Measurements from ENCODE around the gene FCAMR. TPM values are rescaled to one million over a fixed set of nuclear protein-coding genes. Genes with fewer than 3 reads are reported as not detected.

FCAMR gene
- total RNA-seq, 1 donor from 2014 or later: not detected

DNA sequence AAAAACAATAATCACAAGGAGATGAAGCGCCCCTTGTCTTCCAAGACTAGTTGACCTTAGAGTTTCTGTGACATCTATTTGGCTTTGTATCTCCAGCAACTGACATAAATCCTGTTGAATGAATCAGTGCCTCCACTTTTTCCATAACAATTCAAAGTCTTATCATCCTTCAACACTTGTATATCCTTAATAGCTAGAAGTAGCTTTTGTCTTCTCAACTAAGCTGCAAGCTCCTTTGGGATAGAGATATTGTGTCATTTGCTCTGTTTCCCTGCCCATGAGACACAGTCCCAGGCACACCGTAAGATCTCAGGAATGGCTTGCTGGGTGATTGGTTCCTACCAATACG is 29.7 kb downstream of the FCAMR start:
- no peaks in the 10 kb centered on the region for H3K4me1 Mint-ChIP-seq (ENCODE audit: low read depth, unreplicated experiment)
- H3K9me3 ChIP-seq (ENCODE audit: insufficient read depth, low read depth, low read length): no peaks in the 10 kb centered on the region

DNA sequence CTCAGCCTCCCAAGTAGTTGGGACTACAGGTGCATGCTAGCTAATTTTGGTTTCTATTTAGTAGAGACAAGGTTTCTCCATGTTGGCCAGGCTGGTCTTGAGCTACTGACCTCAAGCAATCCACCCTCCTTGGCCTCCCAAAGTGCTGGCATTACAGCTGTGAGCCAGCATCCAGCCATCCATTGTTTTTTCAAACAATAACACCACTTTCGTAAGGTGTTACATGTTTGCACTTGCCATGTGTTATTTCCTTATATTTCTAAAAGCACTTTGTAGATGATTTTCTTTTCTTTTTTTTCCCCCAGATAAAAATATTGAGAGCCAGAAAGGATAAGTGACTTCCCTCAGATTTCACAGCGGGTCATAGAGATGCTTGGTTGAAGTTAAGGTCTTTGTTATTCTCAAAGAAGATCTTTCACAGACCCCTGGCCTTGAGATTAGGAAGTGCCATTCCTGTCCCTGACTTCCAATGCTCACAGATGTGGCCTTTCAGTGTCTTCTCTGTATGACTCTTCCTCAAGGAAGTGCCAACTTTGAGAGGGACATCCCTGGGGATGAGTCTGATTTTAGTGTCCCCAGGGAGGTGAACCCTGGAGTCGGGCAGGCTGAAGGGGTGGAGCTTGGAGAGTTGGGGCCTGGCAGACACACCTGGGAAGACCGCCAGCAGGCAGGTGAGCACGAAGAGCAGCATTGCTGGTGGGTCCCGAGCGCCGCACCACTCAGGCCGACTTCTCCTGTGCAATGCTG is 30.2 kb downstream of the FCAMR start:
- H3K4me3 Mint-ChIP-seq (ENCODE audit: unreplicated experiment): no peak overlapping the region
- H3K79me2 ChIP-seq (ENCODE audit: insufficient read depth, low read length): no peaks in the 10 kb centered on the region
- H3K9me3 Mint-ChIP-seq (ENCODE audit: unreplicated experiment): peaks cover 1% of the 10 kb centered on the region
- FAIRE-seq (no peak), DNase-seq (ENCODE audit: low read depth) (no peak)
- H2AFZ ChIP-seq (ENCODE audit: low read depth, low read length): no peak overlapping the region
- no peak overlapping the region for H3K9ac ChIP-seq (ENCODE audit: low read length)
- H3K4me1 Mint-ChIP-seq (ENCODE audit: low read depth, unreplicated experiment): no peaks in the 10 kb centered on the region
- no peak overlapping the region for H3K27ac ChIP-seq (ENCODE audit: low read depth, low read length)
- no peaks in the 10 kb centered on the region for H3K36me3 Mint-ChIP-seq (ENCODE audit: low read depth, unreplicated experiment)
- no peak overlapping the region for H3K4me2 ChIP-seq (ENCODE audit: low read length)
- H3K36me3 ChIP-seq (ENCODE audit: insufficient read depth, low read length): no peaks in the 10 kb centered on the region
- H3K9me3 ChIP-seq (ENCODE audit: insufficient read depth, low read depth, low read length): no peaks in the 10 kb centered on the region
- no peaks in the 10 kb centered on the region for H3K4me1 ChIP-seq (ENCODE audit: insufficient read depth, low read length)
- H3K27ac Mint-ChIP-seq (ENCODE audit: unreplicated experiment): no peak overlapping the region
- no peaks in the 10 kb centered on the region for H4K20me1 ChIP-seq (ENCODE audit: insufficient read depth, low read length)
- no peak overlapping the region for H3K4me3 ChIP-seq (ENCODE audit: insufficient read depth, low read depth, low read length)
- H3K27me3 Mint-ChIP-seq (ENCODE audit: low read depth, unreplicated experiment): peaks cover 55% of the 10 kb centered on the region
- H3K27me3 ChIP-seq (ENCODE audit: insufficient read depth, low read length): peaks cover 12% of the 10 kb centered on the region
- TF ChIP-seq EZH2 (IDR thresholded peaks at IDR 0.05; ENCODE audit: insufficient read depth, low read length) (no peak), CTCF (IDR thresholded peaks at IDR 0.05; ENCODE audit: insufficient read depth, low read depth, low read length) (no peak)

More for the DNA sequence above, 29.7 kb downstream of the FCAMR start:
- peaks cover 17% of the 10 kb centered on the region for H3K27me3 ChIP-seq (ENCODE audit: insufficient read depth, low read length)
- no peak overlapping the region for H3K9ac ChIP-seq (ENCODE audit: low read length)
- Mint-ChIP-seq H3K4me3 (ENCODE audit: unreplicated experiment) (no peak overlapping the region), H3K27ac (ENCODE audit: unreplicated experiment) (no peak overlapping the region), H3K36me3 (ENCODE audit: low read depth, unreplicated experiment) (no peaks in the 10 kb centered on the region), H3K9me3 (ENCODE audit: unreplicated experiment) (peaks cover 3% of the 10 kb centered on the region), H3K27me3 (ENCODE audit: low read depth, unreplicated experiment) (peaks cover 60% of the 10 kb centered on the region)
- no peaks in the 10 kb centered on the region for H3K36me3 ChIP-seq (ENCODE audit: insufficient read depth, low read length)
- H3K4me2 ChIP-seq (ENCODE audit: low read length): no peak overlapping the region
- H4K20me1 ChIP-seq (ENCODE audit: insufficient read depth, low read length): no peaks in the 10 kb centered on the region
- no peaks in the 10 kb centered on the region for H3K4me1 ChIP-seq (ENCODE audit: insufficient read depth, low read length)
- FAIRE-seq: no peak
- TF ChIP-seq CTCF (IDR thresholded peaks at IDR 0.05; ENCODE audit: insufficient read depth, low read depth, low read length) (no peak), EZH2 (IDR thresholded peaks at IDR 0.05; ENCODE audit: insufficient read depth, low read length) (no peak)
- no peak overlapping the region for H3K4me3 ChIP-seq (ENCODE audit: insufficient read depth, low read depth, low read length)
- H3K79me2 ChIP-seq (ENCODE audit: insufficient read depth, low read length): no peaks in the 10 kb centered on the region
- no peak for DNase-seq (ENCODE audit: low read depth)
- no peak overlapping the region for H2AFZ ChIP-seq (ENCODE audit: low read depth, low read length)
- H3K27ac ChIP-seq (ENCODE audit: low read depth, low read length): no peak overlapping the region

GRCh38 chr1:206939131-206939530 is 31.1 kb downstream of the FCAMR start:
- no peaks in the 10 kb centered on the region for H4K20me1 ChIP-seq (ENCODE audit: insufficient read depth, low read length)
- H3K27ac Mint-ChIP-seq (ENCODE audit: unreplicated experiment): no peak overlapping the region
- H3K4me2 ChIP-seq (ENCODE audit: low read length): no peak overlapping the region
- no peak overlapping the region for H2AFZ ChIP-seq (ENCODE audit: low read depth, low read length)
- H3K4me1 Mint-ChIP-seq (ENCODE audit: low read depth, unreplicated experiment): no peaks in the 10 kb centered on the region
- H3K79me2 ChIP-seq (ENCODE audit: insufficient read depth, low read length): no peaks in the 10 kb centered on the region
- peaks cover 11% of the 10 kb centered on the region for H3K27me3 ChIP-seq (ENCODE audit: insufficient read depth, low read length)
- H3K27ac ChIP-seq (ENCODE audit: low read depth, low read length): no peak overlapping the region
- no peaks in the 10 kb centered on the region for H3K36me3 ChIP-seq (ENCODE audit: insufficient read depth, low read length)
- no peaks in the 10 kb centered on the region for H3K9me3 ChIP-seq (ENCODE audit: insufficient read depth, low read depth, low read length)
- peaks cover 49% of the 10 kb centered on the region for H3K27me3 Mint-ChIP-seq (ENCODE audit: low read depth, unreplicated experiment)
- H3K4me1 ChIP-seq (ENCODE audit: insufficient read depth, low read length): no peaks in the 10 kb centered on the region
- H3K9me3 Mint-ChIP-seq (ENCODE audit: unreplicated experiment): no peaks in the 10 kb centered on the region
- H3K4me3 Mint-ChIP-seq (ENCODE audit: unreplicated experiment): no peak overlapping the region
- DNase-seq (ENCODE audit: low read depth) (no peak), FAIRE-seq (no peak)
- no peak for TF ChIP-seq CTCF (IDR thresholded peaks at IDR 0.05; ENCODE audit: insufficient read depth, low read depth, low read length)
- TF ChIP-seq EZH2 (IDR thresholded peaks at IDR 0.05; ENCODE audit: insufficient read depth, low read length): no peak
- no peak overlapping the region for H3K4me3 ChIP-seq (ENCODE audit: insufficient read depth, low read depth, low read length)
- H3K36me3 Mint-ChIP-seq (ENCODE audit: low read depth, unreplicated experiment): no peaks in the 10 kb centered on the region
- H3K9ac ChIP-seq (ENCODE audit: low read length): no peak overlapping the region

Measured in astrocyte (in vitro differentiated cells and primary cell).